Non-pigmented ciliary epithelial cell (primary cell): Measurements from ENCODE around the gene TMEM39A.

Source experiments
- DNase-seq: peaks from one replicate; pipeline ENCODE4 v3.0.0-alpha.2; 2010; ENCODE audit warnings: low read depth

TMEM39A gene

DNA sequence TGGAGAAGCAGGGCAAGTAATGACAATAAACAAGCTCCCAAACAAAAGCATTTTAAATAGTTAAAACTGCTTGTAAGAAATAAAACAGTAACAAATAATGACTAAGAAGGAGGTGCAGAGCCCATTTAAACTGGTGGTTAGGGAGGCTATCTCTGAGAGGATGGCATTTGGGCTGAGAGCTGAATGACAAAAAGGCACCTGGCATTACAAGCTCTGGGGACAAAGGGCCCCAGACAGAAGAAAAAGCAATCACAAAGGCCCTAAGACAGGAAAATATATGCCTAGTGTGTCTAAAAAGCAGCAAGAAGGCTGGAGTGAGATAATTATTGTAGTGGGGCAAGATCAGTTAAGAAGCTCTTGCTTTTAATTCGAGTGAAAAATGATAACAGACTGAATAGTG is 9.6 kb downstream of the TMEM39A start:
- DNase-seq, result no peak

GRCh38 chr3:119444590-119444989 is 18.8 kb downstream of the TMEM39A start:
- DNase-seq, result no peak

GRCh38 chr3:119443179-119443578 is 20.2 kb downstream of the TMEM39A start:
- no peak for DNase-seq

DNA sequence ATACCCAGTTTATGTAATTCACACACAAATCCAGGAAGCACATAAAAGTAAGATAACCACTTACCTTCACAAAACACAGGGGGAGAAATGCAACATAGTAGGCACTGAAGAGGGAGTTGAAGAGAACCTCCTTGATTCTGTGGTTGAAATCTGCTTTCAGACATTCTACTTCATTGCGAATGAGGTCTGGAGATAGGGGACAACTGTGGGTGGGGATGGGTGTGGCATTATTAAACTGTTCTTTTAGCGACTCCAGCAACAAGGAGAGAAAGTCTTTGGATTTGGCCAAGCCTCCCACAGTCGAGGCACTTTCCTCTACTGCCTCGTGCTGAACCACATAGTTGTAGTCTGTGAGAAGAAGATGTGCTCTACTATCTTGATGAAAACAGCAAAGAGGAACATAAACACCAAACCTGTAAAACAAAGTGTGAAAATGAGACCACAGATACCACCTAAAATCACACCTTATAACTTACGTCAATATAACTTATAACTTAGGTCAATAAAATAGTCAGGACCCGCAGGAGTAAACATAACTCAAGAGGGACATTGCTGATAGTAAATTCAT is 25.6 kb downstream of the TMEM39A start:
- no peak for DNase-seq

DNA sequence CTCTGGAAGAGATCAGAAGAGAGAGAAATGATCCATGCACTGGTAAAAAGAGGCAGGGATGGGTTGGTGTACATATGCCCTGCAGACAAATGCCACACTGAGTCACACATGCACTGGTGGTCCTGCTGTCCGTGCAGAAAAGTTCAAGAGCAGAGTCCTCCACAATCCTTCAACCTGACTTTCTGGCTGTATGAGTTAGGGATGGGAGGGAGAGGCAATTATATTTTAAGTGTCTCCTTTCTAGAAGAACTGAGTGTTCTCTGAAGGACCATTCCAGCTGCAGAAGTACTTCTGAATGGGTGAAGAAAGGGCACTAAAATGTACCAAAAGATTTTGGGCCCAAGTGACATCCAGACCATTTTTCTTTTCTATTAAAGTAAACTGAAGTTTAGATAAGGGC is 26.4 kb downstream of the TMEM39A start:
- DNase-seq, result no peak

GRCh38 chr3:119434703-119435102 is 28.7 kb downstream of the TMEM39A start:
- DNase-seq, result no peak

DNA sequence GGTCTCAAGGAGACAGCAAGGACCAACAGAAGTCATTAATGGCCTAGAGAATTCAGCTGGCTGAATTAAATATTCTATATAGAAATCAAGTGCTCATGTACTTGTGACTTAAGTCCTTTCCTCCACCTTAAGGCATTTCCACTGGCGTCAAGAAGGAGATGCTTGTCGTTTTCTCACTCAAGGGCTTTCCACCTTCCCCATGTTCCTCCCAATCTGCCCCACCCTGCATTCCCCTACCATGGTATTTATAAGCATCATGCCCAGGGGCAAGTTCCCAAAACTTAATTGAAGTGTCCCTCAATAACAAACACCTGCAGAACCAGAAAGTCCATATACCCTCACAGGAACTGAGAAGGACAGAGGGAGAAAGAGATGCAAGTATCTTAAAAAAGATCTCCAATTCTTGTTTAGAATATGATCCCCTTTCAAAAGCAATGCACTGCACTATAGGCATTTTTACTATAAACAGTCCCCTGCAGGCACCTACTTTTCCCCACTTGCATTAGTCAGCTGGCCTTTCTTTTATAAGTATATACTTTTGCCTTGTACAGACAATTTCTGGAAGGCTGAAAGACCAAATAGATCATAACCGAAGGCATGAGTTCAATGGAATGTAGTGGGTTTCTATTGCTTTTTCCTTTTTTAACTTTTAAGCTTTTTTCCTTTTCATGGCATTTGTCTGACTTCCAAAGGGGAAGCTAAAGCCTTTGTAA is 29.6 kb downstream of the TMEM39A start:
- DNase-seq, result no peak

DNA sequence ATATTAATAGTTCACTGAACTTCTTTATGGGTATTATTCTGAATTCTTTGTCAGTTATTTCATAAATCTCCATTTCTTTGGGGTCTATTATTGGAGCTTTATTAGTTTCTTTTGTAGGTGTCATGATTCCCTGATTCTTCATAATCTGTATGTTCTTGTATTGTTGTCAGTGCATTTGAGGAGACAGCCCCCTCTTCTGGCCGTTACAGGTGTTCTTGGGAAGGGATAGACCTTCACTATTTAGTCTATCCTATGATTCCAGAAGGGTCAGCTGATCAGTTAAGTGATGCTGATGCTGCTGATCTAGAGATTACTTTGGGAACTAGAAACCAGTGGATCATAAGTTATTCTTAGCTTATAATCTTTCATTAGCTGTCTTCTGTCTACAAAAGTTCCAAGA is 34.9 kb downstream of the TMEM39A start:
- DNase-seq, result no peak

- DNase-seq, result no peak
These were observed 35.7 kb downstream of the TMEM39A start for GRCh38 chr3:119427669-119428068.

- DNase-seq, result no peak
These were observed 43.2 kb downstream of the TMEM39A start for GRCh38 chr3:119420196-119420595.

DNA sequence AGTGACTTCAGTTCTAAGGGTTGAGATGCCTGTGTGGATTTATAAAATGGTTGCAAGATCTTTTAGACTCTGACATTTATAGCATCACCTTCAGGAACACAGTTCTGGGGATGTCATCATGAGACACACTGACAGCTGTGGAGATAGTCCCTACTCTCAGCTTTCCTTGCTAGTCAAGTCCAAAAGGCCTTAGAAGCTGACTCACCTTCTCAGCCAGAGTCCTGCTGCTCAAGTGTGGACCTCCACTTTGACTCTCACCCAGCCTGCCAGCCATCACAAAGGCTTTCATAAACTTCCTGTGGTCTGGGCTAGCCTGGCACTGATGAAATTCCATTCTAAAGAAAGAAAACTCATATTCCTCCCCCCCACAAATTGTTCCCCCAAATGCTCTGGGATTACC is 44.8 kb downstream of the TMEM39A start:
- DNase-seq, result peak; percentile 47

DNA sequence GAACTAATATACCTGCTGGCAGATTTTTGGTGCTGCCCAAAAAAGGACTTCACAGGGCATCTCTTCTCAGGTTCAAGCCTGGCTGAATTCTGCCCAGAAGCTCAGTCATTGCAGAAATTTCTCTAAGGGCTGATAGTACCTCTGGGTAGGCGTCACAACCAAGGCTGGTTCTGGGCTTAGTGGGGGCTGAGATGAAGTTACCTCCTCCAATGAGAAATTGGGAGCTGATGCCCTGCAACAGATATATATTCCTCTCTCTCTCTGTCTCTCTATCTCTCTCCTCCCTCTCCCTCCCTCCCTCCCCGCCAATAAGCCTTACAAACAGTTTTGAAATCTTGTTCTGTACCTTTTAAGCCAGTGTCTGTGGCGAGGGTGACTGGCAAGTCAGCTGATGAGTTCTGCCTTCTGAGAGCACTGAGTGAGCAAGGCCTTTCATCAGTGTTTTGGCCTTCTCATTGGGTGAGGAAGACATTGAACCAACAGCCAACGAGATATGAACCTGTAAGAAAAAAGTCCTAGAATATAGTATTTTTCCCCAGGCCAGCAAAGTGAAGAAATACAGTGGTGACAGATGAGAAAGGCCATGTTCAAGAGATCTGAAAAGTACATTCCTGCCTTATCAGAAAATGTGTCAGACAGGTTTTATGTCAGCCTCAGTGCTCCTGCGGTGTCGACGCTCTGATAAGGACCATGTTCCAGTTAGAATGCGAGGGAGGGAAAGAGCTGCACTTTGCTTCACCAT is 45.5 kb downstream of the TMEM39A start:
- peak; percentile 23 for DNase-seq

DNA sequence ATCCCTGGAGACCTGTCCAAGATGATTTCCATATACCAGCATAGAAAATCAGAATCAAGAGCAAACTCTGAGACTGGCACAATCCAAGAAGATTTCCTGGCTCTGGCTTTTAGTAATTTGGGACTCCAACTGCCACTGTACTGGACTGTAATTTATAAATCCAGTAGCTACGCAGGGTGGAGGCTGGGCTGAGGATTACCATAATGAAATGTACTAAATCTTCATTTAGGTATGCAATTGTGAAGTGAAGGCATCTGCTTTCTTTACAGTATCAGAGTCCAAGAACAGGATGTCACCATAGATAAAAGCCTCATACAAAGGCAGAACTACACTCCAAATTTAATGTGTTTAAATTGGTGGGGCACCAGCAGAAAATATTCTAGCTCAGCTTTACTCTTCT is 46.5 kb downstream of the TMEM39A start:
- DNase-seq, result no peak

DNA sequence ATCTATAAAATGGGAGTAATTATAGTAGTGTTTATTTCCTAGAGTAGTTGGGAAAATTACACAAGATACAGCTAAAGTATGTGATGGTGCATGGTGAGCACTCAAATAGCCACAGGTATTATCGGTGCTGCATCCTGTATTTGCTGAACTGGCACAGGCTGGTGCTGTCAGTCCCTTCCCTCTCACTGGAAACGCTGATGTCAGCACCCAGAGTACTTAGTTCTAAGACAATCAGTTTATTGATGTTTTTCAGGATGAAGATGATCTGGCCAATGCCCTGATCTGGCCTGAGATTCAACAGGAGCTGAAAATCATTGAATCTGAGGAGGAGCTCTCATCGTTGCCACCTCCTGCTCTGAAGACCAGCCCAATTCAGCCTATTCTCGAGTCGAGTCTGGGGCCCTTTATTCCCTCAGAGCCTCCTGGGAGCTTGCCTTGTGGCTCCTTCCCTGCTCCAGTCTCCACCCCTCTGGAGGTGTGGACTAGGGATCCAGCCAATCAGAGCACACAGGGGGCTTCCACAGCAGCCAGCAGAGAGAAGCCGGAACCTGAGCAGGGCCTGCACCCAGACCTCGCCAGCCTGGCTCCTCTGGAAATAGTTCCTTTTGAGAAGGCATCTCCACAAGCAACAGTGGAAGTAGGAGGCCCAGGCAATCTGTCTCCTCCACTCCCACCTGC is 49.7 kb downstream of the TMEM39A start:
- no peak for DNase-seq

- no peak for DNase-seq
These were observed 53.6 kb downstream of the TMEM39A start for GRCh38 chr3:119409844-119410243.

DNA sequence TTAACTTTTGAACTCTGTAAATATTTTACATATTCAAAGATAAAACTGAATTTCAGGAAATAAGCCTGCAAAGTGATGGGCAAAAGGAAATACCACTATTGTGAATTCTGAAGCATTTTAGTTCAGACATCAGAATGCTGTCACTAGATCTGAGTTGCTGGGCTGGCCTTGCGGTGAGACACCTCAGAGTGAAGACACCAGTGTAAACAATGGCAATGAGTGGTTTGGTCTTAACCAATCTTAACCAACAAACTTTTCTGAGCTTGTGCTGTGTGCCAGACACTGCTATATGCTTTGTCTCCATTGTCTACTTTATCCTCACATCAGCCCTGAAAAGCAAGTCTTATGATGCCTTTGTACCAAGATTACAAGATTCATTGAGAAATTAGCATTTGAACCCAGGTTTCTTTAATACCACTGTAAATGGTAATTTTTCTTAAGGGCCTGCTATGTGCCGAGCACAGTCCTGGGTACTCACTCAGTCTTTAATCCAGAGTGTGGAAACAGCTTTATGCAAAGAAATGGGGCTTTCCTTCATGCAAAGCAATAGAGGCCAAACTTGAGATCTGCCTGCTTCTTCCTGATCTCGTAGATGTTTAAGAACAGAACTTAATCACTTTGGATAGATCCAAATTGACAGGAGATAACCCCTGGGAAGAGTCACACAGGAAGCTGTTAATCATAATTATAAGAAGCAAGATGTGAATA is 55.0 kb downstream of the TMEM39A start:
- no peak for DNase-seq

- DNase-seq, result no peak
These were observed 58.1 kb downstream of the TMEM39A start for GRCh38 chr3:119405315-119405714.

DNA sequence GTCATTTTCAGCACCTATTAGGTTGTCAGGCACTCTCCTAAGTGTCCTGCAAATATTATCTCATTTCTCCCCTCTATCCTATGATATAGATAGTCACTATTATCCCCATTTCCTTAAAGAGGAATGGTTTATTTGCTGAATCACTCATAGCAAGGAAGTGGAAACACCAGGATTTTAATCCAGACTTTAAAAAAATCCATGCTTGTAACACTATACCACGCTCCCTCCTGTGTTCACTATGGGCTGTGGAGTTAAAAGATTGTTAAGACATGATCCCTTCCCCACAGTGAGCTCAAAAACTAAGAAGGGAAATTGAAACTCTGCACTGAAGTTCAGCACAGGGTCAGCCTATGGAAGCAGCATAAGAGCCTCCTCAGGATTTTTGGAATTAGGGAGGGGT is 60.2 kb downstream of the TMEM39A start:
- DNase-seq, result peak; percentile 18

DNA sequence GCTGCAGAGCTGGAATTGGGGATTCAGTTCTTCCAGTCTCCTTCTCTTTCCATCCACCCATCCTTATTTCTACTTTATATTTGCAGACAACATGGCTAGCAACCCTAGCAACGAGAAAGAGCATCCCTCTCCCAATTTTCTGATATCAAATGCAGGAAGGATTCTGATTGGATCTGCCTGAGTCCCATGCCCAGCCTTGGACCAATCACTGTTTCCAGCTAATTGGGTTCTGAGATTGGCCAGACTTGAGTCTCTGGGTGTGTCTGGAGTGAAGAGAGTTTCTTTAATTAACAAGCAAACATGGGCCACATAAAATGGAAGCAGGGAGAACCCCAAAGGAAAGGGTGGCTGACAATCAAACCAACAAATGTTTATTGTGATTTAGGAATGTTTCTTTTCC is 60.6 kb downstream of the TMEM39A start:
- DNase-seq, result no peak

DNA sequence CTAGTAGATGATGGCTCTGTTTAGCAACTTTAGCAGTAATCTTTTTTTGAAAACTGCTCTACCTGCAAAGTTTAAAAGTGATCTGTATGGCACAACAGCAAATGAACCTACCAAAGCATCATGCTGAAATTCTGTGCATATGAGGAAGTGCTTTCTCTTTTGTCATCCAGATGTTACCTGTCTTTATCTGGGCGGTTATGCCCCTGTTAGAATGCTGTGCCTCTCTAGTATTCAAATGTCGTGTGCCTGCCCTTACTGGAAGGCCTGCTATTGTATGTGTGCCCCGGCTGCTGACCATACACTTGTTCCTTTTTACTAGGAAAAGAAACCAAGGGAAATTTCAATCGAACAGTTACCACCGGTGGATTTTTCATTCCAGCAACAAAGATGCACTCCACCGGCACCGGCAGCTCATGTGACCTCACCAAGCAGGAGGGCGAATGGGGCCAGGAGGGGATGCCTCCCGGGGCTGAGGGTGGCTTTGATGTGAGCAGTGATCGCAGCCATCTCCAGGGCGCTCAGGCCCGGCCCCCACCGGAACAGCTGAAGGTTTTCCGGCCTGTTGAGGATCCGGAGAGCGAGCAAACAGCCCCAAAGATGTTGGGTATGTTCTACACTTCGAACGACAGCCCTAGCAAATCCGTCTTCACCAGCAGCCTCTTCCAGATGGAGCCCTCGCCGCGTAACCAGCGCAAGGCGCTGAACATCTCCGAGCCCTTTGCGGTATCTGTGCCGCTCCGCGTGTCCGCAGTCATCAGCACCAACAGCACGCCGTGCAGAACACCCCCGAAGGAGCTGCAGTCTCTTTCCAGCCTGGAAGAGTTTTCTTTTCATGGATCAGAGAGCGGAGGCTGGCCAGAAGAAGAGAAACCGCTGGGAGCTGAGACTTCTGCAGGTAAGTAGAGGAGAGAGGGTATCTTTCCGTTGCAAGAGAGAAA is 61.6 kb downstream of the TMEM39A start:
- no peak for DNase-seq

GRCh38 chr3:119401069-119401468 is 62.3 kb downstream of the TMEM39A start:
- no peak for DNase-seq
